HG02973 (cell line): ENCODE data around the gene FTCD.

Source experiments
- ATAC-seq: cut with Tn5 transposase; IDR thresholded peaks from one replicate; pipeline ENCODE4 v1.9.1; 2021; ENCODE audit warnings: moderate library complexity; ENCODE audit not compliant: unreplicated experiment

FTCD gene

DNA sequence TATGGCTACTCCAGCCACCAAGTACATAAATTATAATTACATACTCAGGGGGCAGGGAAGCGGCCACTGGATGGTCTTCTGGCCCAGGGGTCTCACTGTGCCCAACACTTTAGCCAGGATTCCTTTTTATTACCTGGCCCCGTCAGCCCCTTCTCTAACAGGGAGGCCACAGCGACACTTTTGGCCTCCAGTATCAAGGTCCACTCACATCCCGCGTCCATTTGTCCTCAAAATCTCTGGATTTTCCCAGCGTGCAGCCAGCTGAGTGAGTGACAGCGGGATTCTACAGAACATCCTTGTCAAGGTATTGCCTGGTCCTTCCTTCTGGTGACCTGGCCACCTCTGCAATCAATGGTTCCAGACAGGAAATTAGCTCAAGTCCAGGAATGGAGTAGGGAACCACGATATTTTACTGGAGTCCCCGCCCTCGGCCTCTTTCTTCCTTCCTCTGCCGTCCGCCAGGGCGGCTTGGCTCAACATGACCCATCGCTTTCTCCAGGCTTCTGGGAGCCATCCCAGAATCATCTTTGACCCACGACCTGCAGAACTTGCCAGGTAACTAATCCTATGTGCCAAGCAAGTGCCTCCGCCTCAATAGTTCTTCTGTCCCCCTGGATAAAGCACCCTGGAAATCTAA, 60.2 kb downstream of the FTCD start:
- no peak for ATAC-seq

DNA sequence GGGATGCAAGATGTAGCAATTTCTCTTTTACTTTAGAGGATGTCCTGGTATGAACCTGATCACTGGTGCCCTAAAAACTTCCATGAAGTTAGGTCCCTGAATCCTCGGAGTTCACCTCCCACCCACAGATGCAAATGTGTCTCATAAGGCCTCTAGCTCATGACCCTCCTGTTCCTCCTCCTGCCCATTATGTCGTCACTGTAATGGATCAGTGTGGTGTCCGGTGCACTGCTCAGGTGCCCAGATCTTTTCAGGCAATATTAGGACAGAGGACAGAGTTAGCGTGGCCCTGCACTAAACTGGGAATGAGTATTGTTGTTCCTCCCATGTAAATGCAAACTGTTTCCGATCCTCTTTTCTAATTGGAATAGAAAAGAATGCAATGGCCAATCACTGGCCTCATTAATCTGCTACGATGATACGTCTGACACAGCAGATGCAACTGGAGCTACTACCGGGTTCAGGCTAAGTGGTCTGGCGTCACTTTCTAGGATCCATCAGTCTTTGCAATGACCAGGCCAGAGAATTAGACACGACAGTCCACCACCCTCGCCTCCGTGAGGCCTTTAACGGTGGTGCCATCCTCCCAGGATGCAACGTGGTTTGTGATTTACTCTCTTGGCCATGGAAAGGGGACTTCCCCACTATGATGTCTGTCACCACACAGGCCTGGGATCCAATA, 60.8 kb downstream of the FTCD start:
- ATAC-seq: no peak

DNA sequence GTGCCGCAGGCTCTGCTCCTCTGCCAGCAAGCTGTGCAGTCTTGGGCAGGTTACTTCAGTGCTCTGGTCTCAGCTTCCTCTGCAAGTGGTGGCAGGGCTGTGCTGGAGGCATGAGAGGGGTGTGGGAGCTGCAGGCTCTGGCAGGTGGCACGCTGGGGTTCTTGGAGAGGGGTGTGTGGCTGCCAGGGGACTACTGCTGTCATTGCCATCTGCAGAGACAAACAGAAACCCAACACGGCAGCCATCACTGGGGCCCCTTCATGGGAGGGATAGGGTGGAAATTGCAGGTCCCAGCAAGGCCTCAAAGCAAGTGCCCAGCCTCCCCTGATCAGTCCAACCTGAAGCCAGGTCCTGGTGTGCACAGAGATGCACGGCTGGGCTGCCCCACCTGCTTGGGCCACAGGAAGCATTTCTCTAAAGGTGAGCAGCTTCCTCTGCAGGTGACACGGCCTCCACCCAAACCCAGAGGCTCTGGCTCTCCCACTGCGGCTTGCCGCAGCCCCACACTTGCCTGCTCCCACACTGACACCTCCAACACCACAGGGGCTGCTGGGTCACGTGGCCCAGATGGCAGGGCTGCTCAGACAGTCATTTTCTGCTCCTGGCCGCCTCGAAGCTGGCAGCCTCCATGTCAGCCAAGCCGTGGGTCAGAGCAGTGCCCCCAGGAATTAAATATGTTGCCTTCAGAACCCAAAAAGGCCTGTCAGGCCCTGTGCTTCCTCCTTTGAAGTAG, 61.5 kb downstream of the FTCD start:
- no peak for ATAC-seq

DNA sequence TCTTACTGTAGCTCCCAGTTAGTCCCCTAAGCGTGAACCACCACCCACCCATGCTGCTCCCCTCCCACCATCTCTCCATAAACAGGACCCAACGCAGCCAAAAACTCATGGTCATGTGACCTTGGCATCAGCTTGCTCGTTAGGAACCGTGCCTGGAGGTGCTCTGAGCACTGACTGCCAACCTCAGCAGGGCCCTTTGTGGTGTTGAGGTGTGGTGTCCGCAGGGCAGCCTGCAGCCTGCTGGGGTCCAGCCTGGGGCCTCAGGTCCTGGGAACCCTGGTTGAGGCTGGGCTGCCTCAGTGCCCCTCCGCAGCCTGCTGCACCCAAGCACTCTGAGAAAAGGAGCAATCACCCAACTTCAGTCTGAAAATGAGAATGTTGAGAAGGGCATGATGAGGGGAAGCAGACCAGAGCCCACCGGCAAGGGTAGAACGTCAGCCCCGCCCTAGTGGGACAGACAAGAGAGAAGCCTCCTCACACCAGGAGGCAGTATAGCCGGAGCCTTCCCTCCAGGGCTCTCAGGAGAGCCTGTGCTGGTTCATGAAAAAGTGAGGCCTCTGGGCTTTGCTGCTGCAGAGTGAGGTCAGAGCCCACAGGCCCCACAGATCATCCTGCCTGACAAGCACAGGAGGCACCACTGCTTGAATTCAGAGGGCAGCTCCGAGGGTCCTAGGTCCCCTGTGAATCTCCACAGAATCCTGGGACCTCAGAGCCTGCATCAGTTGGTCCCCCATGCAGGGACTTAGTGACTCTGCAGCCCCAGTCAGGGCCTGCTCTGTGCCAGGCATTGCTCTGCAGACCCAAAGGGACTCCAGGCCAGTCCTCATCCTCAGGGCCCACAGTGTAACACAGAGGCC, 62.3 kb downstream of the FTCD start:
- ATAC-seq: no peak

DNA sequence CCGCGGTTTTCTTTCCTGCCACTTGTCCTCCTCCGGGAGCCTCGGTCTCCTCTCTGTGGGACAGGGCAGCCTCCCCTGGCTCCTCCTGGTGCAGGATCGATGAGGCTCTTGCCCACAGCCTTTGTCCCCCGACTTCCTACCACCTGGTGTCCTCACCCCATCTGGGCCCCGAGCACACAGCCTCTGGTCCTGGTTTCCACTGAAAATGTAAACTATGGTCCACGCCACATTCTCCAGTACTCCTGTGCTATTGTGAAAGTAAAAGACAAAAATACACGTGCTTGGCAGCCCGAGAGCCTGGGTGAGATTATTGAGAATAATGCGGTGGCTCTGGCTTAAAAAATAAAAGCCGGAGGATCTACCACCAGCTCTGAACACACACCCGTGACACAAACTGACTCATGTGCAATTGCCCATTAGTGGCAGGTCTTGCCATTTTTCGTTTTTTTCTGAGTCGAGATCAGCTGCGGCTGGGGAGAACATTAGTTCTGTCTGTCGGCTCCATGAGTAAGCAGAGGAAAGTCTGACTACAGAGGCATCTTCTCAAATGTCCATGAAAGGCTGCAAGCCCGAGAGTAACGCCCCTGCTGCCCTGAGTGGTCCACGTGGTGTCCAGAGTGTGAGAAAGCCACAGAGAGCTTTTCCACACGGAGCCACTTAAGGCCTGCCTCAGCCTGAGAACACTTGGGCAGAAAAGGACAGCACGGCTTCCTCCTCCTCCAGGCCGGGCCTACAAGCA, 63.2 kb downstream of the FTCD start:
- no peak for ATAC-seq

DNA sequence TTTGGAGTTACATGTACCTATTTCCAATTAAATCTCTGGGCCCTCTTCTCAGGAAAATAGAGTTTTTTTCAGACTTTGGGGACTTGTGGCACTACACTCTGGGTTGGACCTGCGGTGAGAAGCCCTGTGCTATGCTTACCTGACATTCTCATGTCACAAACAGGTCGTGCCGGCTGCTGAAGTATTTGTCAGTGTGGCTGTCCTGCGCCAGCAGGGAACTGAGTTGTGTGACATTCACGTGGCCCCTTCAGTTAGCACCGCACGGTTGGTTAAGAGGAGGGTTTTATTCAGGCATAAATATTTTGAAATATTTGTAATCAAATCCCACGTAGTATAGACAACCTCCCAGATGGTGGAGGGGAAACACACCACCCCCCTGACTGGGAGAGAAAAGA, 63.8 kb downstream of the FTCD start:
- no peak for ATAC-seq

DNA sequence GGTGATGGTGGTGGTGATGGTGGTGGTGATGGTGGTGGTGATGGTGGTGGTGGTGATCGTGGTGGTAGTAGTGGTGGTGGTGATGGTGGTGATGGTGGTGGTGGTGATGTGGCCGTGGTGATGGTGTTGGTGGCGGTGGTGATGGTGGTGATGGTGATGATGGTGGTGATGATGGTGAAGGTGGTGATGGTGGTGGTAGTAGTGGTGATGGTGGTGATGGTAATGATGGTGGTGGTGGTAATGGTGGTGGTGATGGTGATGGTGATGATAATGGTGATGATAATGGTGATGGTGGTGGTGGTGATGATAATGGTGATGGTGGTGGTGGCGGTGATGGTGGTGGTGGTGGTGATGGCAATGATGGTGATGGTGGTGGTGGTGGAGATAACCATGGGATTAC, 64.3 kb downstream of the FTCD start:
- no peak for ATAC-seq

DNA sequence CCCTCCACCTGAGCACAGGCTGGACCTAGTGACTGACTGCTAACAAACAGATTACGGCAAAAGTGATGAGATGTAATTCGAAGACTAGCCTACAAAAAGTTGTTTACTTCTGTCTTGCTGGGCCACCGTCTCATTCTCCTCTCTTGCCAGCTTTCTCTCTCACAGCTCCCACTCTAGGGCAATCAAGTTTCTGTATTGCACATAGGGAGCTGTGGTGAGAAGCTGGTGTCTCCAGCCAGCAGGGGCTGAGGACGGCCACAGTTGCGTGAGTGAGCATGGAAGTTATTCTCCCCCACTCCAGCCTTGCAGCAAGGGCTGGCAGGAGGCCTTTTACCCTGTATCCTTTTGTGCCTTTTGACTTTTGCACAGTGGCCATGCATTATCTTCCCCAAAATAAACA, 66.1 kb downstream of the FTCD start:
- no peak for ATAC-seq

DNA sequence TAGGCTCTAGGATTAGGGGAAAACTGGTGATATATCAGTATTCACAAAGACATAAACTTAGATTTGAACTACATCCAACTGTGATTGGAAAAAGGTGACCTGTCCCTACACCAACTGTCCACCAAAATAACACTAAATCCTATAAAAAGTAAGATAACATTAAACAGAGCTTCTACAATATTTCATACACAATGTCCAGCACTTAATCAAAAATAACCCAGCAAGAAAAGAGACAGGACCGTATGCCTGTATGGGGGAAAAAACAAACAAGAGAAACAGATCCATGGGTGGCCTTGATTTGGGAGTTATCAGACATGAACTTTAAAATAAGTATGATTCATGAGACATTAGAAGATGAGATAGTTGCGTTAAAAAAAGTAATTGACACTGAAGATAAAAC, 67.2 kb downstream of the FTCD start:
- no peak for ATAC-seq

DNA sequence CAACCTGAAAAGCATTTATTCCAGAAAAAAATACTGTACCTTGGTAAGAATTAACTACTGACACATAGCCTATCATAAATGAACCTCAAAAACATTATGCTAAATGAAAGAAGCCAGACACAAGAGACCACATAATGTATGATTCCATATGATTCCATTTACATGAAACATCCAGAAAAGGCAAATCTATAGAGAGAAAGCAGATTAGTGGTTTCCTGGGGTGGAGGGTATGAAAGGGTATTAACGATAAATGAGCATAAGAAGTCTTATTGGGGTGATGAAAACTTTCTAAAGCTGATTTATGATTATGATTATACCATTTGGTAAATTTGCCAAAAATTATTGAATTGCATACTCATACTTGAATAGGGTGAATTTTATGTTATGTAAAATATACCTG, 67.7 kb downstream of the FTCD start:
- no peak for ATAC-seq
